SK-MEL-5 (cell line): Measurements from ENCODE around the gene ZMAT5. TPM values are rescaled to one million over a fixed set of nuclear protein-coding genes. Genes with fewer than 3 reads are reported as not detected.

Experiments used
- DNase-seq: peaks from one replicate; pipeline ENCODE4 v3.0.0-alpha.2; 2016; ENCODE audit warnings: low read depth, low spot score
- in situ Hi-C: cut with HindIII; loops from 2 replicates; pipeline ENCODE4 v1.10.0; 2016; ENCODE audit warnings: low sequenced_read_pairs, high pct_unique_total_duplicates, low pct_unique_long_range_greater_than_20kb
- total RNA-seq: library from RNA; depleted of rRNA; stranded (reverse); fragments of >200 nt; shearing (Covaris generic); gene quantifications from 2 replicates; pipeline ENCODE4 v1.2.3, GENCODE V29; 2014

The ZMAT5 gene
- total RNA-seq, 1 experiment from 2014 or later, result 27.7 TPM

- in situ Hi-C loops, result no loop called here
- no peak for DNase-seq
Measured at GRCh38 chr22:29740216-29740615, 26.6 kb downstream of the ZMAT5 start.

GRCh38 chr22:29739346-29739875 is 27.4 kb downstream of the ZMAT5 start:
- DNase-seq, result no peak
- in situ Hi-C loops, result no loop called here

DNA sequence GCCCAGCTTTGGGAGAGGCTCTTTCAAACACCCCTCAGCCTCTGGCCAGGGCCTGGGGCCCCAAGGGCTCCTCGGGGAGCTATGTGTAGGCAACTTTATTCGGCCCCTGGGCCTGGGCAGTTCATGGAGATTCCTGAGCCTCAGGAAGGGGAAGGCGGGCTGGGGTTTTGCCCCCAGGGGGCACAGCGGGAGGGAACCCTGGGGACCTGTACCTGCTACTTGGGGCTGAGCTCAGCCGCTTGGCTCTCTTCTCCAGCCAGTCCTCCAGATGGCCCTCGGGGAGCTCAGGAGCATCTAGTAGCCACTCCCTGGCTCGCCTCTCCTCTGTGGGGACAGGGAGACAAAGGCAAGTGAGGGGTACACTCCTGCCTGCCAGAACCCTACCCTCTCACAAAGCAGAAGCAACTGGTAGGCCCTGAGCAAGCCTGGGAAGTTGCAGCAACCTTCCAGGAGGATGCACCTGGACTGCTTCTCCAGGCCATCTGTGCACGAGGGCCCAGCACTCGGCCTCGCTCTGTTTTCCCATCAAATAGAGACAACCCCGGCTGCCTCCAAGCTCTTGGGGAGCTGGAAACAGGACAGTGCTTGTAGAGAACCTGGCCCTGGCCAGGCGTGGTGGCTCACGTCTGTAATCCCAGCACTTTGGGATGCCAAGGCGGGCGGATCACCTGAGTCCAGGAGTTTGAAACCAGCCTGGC is 28.5 kb downstream of the ZMAT5 start:
- in situ Hi-C loops, result no loop called here
- no peak for DNase-seq

GRCh38 chr22:29737251-29738117 is 29.3 kb downstream of the ZMAT5 start:
- in situ Hi-C loops, result no loop called here
- DNase-seq, result no peak

GRCh38 chr22:29735416-29735815 is 31.4 kb downstream of the ZMAT5 start:
- in situ Hi-C loops, result no loop called here
- no peak for DNase-seq

DNA sequence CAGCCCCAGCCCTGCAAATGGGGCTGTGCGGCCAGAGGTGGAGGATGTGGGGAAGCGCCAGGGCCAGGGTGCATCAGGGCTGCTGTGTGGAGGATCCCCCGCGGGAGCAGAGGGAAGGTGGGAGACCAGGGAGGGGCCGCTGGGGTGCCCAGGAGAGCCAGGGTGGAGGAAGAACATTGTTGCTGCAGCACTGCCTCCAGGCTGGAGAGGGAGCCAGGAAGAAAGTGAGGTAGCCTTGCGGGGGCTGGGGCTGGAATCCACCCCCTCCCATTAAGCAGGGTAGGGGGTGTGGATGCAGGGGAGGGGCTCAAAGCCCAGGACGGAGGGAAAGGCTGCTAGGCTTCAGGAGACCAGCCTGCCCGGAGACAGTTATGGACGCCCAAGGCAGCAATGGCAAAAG is 32.0 kb downstream of the ZMAT5 start:
- no peak for DNase-seq
- in situ Hi-C loops, result no loop called here

DNA sequence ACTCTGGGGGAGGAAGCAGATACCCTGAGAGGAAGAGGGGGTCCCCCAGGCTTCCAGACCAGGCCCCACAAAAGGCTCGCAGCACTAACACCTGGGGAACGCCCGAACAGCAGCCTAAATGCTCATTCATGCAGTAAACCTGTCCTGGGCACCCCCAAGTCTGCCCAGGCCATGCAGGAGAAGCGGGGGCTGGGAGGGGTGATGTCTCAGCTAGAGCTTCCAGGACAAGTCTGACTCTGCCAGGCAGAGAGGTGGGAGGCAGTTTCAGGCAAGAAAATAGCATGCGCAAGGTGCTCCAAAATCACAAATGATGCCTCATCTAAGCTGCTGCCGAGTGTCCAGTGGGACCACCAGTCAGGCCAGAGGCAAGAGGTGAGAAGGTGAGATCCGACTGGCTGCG is 32.4 kb downstream of the ZMAT5 start:
- in situ Hi-C loops, result no loop called here
- DNase-seq, result no peak

- no peak for DNase-seq
- in situ Hi-C loops, result no loop called here
Measured at GRCh38 chr22:29733362-29734201, 33.2 kb downstream of the ZMAT5 start.

GRCh38 chr22:29732883-29733282 is 33.9 kb downstream of the ZMAT5 start:
- DNase-seq, result no peak
- in situ Hi-C loops, result no loop called here

DNA sequence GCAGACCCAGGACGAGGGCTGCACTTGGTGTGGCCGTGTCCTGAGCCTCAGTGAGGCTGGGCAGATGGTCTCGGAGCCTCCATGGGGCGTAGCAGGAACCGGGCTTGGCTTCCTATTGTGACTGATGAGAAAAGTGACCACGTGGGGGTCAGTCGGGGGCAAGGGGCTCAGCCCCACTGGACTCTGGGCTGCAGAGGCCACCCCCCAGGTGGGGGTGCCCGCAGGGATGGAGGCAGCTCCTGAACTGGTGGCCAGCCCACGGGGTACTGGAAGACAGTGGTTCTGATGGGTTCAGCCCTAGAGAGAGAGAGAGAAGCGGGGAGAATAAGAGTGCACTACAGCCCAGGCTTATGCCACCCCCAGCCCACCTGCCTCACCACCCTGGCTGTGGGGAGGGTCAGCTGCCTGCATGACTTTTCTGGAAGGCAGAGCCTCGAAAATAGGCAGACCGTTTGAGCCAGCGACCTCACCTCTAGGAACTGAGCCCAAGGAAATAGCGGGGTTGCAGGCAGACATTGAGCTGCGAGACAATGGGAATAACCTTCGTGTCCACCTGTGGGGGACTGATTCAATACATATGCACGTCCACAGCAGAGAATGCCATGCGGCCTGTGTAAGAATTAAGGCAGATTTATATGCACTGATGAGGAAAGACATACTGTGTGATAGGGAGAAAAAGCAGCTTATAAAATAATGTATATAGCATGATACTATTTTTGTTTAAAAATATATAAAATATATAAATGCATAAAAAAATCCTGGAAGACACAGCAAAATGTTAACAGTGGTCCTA is 35.6 kb downstream of the ZMAT5 start:
- in situ Hi-C loops, result no loop called here
- DNase-seq, result no peak

GRCh38 chr22:29729161-29729560 is 37.6 kb downstream of the ZMAT5 start:
- in situ Hi-C loops, result no loop called here
- no peak for DNase-seq

- in situ Hi-C loops, result no loop called here
- DNase-seq, result peak; percentile 44
Measured at GRCh38 chr22:29727131-29727523, 39.7 kb downstream of the ZMAT5 start.

DNA sequence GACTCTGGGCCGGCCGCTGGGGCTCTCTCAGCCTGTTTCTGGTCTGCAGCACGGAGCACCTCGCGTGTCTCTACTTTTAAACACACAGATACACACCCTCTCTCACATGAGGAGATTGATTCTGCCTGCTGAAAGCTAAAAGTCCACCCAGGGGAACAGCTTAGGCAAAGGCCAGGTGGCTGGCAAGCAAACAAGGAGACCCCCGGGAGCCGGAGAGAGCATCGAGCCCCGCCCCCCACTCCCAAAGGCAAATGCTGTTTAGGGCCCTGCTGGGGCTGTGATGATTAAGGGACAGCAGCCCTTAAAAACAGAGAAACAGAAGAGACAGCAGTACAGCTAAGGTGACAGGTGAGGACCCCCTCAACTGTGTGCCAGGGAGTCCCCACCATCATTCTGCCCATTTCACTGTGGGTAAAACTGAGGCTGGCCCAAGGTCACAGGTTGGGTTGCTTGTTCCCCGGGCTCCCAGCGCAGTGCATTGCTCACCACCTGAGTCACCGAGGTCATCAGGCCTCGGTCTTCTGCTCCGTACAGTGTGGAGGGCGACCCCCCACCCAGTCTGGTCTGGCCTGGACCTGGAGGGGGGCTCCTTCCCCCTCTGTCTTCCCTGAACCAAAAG is 40.2 kb downstream of the ZMAT5 start:
- DNase-seq, result no peak
- in situ Hi-C loops, result no loop called here

GRCh38 chr22:29726106-29726505 is 40.7 kb downstream of the ZMAT5 start:
- no peak for DNase-seq
- in situ Hi-C loops, result no loop called here

DNA sequence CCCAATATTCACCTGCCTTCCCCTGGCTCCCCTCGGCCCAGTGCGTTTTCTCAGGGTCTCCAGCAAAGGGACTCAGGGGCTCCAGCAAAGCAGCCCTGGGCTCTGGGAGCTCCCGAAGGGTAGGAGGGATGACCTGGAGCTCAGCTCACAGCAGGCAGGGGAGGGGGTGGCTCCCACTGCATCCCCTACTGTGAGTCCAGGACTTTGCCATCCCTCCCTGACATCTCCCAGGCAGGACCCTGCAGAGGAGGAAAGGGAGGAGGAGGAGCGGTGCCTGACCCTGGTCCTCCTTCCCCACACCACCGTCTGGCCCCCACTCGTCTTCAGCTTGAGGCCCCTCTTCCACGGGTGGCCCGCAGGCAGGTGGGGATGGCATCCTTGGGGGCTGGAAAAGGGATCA is 42.0 kb downstream of the ZMAT5 start:
- in situ Hi-C loops, result no loop called here

DNA sequence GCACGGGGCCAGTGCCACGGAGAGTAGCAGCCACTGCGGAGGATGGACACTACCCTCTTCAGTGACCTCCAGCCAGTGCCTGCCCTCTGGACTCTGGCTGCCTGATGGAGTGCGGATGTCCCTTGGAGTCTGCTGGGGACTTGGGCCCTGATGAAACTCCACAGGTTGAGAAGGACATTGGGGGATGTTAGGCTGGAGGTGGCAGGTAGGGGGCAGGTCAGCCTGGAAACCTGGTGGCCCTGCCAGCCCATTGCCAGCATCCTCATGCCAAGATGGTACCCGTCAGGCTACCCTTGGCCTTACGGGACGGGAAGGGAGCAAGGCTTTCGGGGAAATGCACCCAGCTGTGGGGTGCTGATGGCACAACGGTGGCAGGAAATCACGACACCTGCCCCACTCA is 43.0 kb downstream of the ZMAT5 start:
- in situ Hi-C loops, result no loop called here
- DNase-seq, result no peak

More for the DNA sequence above, 42.0 kb downstream of the ZMAT5 start:
- no peak for DNase-seq

DNA sequence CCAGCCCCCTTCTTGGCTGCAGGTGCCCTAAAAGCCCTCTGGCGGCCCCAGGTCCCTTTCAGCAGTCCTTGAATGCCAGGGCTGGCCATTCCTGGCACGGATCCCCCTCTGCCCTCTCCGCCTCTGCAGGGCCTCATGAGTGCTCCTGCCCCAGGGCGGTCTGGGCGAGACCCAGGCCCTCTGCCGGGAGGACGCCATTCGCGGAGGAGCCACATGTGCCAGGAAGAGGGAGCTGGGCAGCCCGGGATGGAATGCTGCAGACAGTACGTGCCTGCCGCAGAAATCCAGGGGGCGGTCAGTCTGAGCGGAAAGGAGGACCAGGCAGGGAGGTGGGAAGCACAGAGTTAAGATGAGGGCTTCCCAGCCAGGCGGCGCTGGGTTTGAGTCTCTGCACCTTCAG is 44.2 kb downstream of the ZMAT5 start:
- no peak for DNase-seq
- in situ Hi-C loops, result no loop called here
